ENCODE results near the gene ZFC3H1. TPM values are rescaled to one million over a fixed set of nuclear protein-coding genes. Genes with fewer than 3 reads are reported as not detected.

Gene ZFC3H1
- total and polyA plus RNA-seq, 9 of the 15 experiments (the other 6 are each of a cell fraction or from before 2014, with no cell fraction given) = 14.8 to 80.5 (median 22.1) TPM

GRCh38 chr12:71671816-71672215 is 8.2 kb upstream of the ZFC3H1 start (continued):
- TF ChIP-seq ZNF408 (CRISPR knock-in tag; IDR thresholded peaks at IDR 0.05; ENCODE audit: low read depth) (no peak), NONO (IDR thresholded peaks at IDR 0.05; ENCODE audit: low read depth in 2 of 2, low read length in 1 of 2) (no peak), BCL6 (CRISPR knock-in tag; IDR thresholded peaks at IDR 0.05) (no peak), ZNF717 (CRISPR knock-in tag; IDR thresholded peaks at IDR 0.05) (no peak), SMARCA4 (IDR thresholded peaks at IDR 0.05) (peak; percentile 84), RHOXF2B (CRISPR knock-in tag; conservative IDR thresholded peaks at IDR 0.05) (no peak), TAF9B (IDR thresholded peaks at IDR 0.05; ENCODE audit: partially characterized antibody) (no peak), SRSF9 (IDR thresholded peaks at IDR 0.05; ENCODE audit: borderline replicate concordance, low read depth, low read length) (no peak), ZNF699 (CRISPR knock-in tag; IDR thresholded peaks at IDR 0.05; ENCODE audit: insufficient replicate concordance) (no peak), ZNF707 (CRISPR knock-in tag; conservative IDR thresholded peaks at IDR 0.05) (no peak), CC2D1A (IDR thresholded peaks at IDR 0.05) (no peak), ETS2 (tag; IDR thresholded peaks at IDR 0.05; ENCODE audit: borderline replicate concordance, poor library complexity, severe bottlenecking) (no peak)
- TF ChIP-seq, protein P1, sequence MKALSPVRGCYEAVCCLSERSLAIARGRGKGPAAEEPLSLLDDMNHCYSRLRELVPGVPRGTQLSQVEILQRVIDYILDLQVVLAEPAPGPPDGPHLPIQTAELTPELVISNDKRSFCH (CRISPR knock-in tag; IDR thresholded peaks at IDR 0.05) = no peak
- TF ChIP-seq, protein P1 (tag; IDR thresholded peaks at IDR 0.05) = no peak
- TF ChIP-seq, protein P2, sequence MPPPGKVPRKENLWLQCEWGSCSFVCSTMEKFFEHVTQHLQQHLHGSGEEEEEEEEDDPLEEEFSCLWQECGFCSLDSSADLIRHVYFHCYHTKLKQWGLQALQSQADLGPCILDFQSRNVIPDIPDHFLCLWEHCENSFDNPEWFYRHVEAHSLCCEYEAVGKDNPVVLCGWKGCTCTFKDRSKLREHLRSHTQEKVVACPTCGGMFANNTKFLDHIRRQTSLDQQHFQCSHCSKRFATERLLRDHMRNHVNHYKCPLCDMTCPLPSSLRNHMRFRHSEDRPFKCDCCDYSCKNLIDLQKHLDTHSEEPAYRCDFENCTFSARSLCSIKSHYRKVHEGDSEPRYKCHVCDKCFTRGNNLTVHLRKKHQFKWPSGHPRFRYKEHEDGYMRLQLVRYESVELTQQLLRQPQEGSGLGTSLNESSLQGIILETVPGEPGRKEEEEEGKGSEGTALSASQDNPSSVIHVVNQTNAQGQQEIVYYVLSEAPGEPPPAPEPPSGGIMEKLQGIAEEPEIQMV (tag; conservative IDR thresholded peaks at IDR 0.05; ENCODE audit: low read depth) = no peak
- TF ChIP-seq, protein P3, sequence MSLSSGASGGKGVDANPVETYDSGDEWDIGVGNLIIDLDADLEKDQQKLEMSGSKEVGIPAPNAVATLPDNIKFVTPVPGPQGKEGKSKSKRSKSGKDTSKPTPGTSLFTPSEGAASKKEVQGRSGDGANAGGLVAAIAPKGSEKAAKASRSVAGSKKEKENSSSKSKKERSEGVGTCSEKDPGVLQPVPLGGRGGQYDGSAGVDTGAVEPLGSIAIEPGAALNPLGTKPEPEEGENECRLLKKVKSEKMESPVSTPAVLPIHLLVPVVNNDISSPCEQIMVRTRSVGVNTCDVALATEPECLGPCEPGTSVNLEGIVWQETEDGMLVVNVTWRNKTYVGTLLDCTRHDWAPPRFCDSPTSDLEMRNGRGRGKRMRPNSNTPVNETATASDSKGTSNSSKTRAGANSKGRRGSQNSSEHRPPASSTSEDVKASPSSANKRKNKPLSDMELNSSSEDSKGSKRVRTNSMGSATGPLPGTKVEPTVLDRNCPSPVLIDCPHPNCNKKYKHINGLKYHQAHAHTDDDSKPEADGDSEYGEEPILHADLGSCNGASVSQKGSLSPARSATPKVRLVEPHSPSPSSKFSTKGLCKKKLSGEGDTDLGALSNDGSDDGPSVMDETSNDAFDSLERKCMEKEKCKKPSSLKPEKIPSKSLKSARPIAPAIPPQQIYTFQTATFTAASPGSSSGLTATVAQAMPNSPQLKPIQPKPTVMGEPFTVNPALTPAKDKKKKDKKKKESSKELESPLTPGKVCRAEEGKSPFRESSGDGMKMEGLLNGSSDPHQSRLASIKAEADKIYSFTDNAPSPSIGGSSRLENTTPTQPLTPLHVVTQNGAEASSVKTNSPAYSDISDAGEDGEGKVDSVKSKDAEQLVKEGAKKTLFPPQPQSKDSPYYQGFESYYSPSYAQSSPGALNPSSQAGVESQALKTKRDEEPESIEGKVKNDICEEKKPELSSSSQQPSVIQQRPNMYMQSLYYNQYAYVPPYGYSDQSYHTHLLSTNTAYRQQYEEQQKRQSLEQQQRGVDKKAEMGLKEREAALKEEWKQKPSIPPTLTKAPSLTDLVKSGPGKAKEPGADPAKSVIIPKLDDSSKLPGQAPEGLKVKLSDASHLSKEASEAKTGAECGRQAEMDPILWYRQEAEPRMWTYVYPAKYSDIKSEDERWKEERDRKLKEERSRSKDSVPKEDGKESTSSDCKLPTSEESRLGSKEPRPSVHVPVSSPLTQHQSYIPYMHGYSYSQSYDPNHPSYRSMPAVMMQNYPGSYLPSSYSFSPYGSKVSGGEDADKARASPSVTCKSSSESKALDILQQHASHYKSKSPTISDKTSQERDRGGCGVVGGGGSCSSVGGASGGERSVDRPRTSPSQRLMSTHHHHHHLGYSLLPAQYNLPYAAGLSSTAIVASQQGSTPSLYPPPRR (CRISPR knock-in tag; IDR thresholded peaks at IDR 0.05; ENCODE audit: borderline replicate concordance) = no peak

All from K562 (cell line).